GM12873 (cell line): ENCODE results near the gene RHBG.

ENCODE experiments used
- TF ChIP-seq, protein P1 (sequence below): IDR thresholded peaks from 2 replicates; pipeline ENCODE4 v1.5.1; 2012; ENCODE audit warnings: low read depth, mild to moderate bottlenecking, moderate library complexity, low read length, control low read depth; ENCODE audit not compliant: insufficient read depth; ENCODE audit errors: missing control alignments

Gene RHBG

DNA sequence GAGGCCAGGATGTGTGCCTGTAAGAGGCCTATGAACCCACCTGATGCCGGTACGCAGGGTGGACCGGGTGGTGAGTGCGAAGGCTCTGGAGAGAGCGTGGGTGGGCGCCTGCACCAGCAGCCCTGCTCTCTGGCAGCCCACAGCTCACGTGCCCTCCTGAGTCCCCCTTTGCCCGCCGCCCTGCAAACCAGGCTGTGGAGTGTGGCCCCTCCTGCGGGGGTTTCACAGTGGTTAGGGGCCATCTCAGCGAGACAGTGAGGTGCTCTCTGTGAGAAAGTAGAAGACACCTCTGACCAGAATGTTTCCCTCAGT is 22.3 kb downstream of the RHBG start:
- TF ChIP-seq, protein P1, sequence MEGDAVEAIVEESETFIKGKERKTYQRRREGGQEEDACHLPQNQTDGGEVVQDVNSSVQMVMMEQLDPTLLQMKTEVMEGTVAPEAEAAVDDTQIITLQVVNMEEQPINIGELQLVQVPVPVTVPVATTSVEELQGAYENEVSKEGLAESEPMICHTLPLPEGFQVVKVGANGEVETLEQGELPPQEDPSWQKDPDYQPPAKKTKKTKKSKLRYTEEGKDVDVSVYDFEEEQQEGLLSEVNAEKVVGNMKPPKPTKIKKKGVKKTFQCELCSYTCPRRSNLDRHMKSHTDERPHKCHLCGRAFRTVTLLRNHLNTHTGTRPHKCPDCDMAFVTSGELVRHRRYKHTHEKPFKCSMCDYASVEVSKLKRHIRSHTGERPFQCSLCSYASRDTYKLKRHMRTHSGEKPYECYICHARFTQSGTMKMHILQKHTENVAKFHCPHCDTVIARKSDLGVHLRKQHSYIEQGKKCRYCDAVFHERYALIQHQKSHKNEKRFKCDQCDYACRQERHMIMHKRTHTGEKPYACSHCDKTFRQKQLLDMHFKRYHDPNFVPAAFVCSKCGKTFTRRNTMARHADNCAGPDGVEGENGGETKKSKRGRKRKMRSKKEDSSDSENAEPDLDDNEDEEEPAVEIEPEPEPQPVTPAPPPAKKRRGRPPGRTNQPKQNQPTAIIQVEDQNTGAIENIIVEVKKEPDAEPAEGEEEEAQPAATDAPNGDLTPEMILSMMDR, result no peak

DNA sequence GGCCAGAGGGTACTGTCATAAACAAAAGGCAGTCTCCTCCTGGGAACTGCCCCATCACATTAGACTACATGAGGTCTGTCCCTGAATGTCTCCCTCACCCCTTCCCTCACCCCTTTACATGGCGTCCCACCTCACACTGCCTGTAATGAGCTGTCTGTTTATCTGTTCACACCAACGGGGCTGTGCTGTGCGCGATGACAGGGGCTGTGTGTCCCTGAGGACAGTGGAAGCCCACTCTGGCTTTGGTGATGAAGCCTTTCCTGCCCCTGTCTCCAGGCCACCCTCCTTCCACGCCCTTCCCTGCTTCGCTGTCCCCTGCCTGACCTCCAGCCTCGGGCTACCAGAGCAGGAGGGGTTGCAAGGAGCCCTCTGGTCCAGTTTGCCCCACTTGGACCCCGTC is 22.7 kb downstream of the RHBG start:
- TF ChIP-seq, protein P1, result no peak

DNA sequence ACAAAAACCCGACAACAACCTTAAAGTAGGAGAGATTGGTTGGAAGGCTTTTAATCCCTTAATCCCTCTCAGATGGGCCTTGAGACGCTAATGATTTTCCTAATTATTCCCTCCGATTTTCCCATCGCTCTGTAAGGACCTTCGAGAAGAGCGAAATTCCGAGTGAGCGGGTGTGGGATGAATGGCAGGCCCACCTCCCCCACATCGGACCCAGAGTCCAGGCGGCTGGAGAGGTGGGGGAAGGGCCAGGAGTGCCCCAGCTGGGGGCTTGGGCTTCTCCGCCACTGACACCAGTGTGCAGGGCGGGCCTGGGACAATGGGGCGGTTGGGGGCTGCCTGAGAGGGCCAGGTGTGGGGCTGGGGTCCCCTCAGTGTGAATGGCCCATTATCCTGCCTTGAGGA is 23.4 kb downstream of the RHBG start:
- TF ChIP-seq, protein P1, result no peak

DNA sequence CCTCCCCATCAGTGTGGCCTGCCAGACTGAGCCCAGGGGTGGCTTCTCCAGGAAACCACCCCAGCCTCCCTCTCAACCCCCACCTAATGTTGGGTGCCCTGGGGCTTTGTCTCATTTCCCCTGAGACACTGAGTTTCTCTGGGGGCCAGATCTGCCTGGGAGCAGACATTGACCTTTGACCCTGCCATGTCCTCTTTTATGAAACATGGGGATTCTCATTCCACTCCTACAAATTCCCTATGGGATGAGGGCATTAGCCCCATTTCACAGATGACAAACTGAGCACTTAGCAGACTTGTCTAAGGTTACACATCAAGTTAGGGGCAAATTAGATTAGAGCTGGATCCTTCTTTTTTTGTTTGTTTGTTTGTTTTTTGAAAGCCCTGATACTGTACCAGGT is 24.1 kb downstream of the RHBG start:
- TF ChIP-seq, protein P1, result no peak

DNA sequence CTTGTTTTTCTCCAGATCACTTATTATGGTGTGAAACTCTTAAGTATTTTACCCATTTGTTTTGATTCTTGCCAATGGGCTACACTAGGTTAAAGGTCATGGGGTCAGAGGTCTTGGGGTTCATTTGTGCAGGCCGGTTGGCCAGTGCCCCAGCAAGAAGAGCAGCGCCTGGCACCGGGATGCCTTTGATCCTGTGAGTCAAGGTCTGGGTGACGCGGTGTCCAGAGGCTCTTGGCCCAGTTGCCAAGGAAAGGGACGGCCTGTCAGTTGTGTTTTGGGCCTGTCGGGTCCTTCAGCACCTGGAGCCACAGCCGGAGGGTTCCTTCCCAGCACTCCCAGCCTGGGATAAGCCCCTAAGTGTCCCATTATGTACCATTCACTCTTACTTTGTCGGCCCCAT is 25.1 kb downstream of the RHBG start:
- TF ChIP-seq, protein P1, result no peak

DNA sequence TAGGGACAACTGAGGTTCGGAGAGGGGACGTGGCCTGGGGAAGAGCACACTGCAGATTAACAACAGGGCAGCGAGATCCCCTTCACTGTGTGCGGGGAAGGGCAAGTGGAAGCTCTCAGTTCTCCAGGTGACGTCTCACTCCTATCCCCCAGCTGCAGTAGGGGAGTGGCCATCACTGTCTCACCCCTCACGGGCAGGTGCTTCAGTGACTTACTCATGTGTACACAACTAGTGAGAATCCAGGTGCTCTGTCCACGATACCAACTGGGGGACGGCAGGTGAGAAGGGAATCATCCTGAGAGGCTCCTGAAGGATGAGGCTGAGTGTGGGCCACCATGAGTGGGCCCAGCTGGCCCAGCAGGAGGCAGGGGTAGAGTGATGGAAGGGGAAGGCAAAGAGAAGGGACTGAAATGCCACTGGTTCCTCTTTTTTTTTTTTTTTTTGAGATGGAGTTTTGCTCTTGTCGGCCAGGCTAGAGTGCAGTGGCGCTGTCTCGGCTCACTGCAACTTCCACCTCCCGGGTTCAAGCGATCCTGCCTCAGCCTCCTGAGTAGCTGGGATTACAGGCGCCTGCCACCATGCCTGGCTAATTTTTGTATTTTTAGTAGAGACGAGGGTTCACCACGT is 25.9 kb downstream of the RHBG start:
- TF ChIP-seq, protein P1, result peak; percentile 16

DNA sequence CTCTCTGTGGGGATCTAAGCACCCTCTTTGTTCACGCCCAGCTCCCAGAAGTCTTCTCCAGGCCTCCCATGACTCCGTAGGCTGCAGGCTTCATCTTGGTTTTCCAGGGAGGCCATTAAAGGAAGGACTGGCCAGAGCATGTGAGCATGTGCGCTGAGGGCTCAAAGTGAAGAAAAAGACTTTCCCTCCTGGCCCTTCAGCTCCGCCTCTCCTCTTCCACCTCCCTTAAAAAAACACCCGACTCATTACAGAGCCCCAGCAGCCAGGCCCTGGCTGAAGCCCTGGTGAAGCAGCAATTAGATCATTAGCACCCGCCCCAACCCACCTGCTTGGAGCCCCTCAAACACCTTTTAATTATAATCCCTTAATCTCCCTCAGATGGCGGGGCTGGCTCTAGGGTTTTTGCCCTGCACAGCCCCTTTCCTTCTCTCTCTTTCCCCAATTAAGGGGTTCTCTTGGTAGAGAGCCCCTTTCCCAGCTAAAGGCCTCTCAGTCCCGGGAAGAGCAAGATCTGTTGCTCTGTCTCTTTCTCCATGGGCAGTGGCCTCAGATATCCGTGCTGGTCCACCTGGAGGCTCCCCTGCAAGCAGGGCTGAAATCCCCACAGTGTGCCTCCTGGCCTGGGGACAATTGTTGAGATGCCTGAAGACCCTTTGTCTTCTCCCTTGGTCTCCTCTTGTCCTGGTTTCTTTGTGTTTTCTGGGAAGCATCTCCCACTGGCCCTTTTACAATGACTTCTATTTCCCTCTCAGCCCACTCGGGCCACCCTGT is 30.5 kb downstream of the RHBG start:
- TF ChIP-seq, protein P1, result no peak
